Spleen (tissue), 7 donors: ENCODE measurements around the gene FSTL4.

ENCODE experiments used
- POLR2AphosphoS5 ChIP-seq, 3 donors: sonication (generic); formaldehyde crosslinking; IDR thresholded peaks; one replicate each; pipeline ENCODE4 v1.5.1; 2017; ENCODE audit warnings: antibody characterized with exemption in 3 of 3
- TF ChIP-seq, protein P1 (sequence below), 11 experiments: fragments of 200-600 bp in 7 of 11; fragments of 450-650 bp in 4 of 11; sonication (generic) in 4 of 11; IDR thresholded peaks in 8 of 11; conservative IDR thresholded peaks in 3 of 11; 1 replicate in 7 of 11; 2 replicates in 4 of 11; pipeline versions ENCODE4 v1.4.0 to v1.8.0; 2016 to 2021; ENCODE audit warnings: antibody characterized with exemption in 11 of 11, inconsistent platforms in 4 of 11, mild to moderate bottlenecking in 1 of 11
- donor health status: DM: no; HTN: no; CAD: no; lungs with moderate emphysema.
- donor health status: DM: no; HTN: no; CAD: no.
- donor health status: DM: no; HTN: no; CAD: no.

DNA sequence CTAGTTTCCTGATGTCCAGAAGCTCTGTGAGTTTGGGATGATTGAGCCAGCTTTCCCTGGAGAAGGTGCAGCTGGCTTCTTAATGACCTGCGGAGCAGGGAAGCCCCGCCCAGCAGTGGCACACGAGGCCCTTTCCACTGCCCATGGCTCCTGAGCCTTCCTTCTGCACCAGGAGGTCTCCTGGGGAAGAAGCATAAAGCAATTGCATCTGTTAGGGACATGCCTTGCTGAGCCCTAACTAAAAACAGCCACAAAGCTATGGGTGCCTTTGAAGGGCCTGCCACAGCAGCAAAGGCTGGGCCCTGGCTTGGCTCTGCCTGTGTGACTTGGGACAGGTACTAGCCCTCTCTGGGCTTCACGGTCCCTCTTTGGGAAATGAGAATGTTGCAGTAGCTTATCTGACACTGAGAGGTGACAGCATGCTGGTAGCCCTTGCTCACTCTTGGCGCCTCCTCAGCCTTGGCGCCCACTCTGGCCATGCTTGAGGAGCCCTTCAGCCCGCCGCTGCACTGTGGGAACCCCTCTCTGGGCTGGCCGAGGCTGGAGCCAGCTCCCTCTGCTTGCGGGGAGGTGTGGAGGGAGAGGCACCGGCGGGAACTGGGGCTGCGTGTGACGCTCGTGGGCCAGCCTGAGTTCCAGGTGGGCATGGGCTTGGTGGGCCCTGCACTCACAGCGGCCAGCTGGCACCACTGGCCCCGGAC lies 218.4 kb downstream of the FSTL4 start:
- TF ChIP-seq, protein P1, sequence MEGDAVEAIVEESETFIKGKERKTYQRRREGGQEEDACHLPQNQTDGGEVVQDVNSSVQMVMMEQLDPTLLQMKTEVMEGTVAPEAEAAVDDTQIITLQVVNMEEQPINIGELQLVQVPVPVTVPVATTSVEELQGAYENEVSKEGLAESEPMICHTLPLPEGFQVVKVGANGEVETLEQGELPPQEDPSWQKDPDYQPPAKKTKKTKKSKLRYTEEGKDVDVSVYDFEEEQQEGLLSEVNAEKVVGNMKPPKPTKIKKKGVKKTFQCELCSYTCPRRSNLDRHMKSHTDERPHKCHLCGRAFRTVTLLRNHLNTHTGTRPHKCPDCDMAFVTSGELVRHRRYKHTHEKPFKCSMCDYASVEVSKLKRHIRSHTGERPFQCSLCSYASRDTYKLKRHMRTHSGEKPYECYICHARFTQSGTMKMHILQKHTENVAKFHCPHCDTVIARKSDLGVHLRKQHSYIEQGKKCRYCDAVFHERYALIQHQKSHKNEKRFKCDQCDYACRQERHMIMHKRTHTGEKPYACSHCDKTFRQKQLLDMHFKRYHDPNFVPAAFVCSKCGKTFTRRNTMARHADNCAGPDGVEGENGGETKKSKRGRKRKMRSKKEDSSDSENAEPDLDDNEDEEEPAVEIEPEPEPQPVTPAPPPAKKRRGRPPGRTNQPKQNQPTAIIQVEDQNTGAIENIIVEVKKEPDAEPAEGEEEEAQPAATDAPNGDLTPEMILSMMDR (IDR thresholded peaks at IDR 0.05 in 8 of 11, conservative IDR thresholded peaks at IDR 0.05 in 3 of 11), result no peak
- TF ChIP-seq POLR2AphosphoS5 (IDR thresholded peaks at IDR 0.05), result no peak
